GM13976 (cell line): ENCODE results near the gene RAPGEF1.

ENCODE experiments used
- DNase-seq: peaks from one replicate; pipeline ENCODE4 v3.0.0; 2012; ENCODE audit warnings: low spot score
- CTCF ChIP-seq: IDR thresholded peaks from 2 replicates; pipeline ENCODE4 v1.5.1; 2012; ENCODE audit warnings: borderline replicate concordance, mild to moderate bottlenecking; ENCODE audit not compliant: insufficient read depth; ENCODE audit errors: extremely low read depth, missing control alignments, control extremely low read depth
- in situ Hi-C: fragments of 300-500 bp; cut with MboI; formaldehyde crosslinking; loops from one replicate; pipeline ENCODE4 v1.12.0; 2022; ENCODE audit warnings: low sequenced_read_pairs, mixed read lengths, inconsistent platforms; ENCODE audit not compliant: unreplicated experiment

RAPGEF1 gene

GRCh38 chr9:131676431-131676972, 63.4 kb downstream of the RAPGEF1 start:
- in situ Hi-C loops = loop anchor here (10.0 kb wide), 1 partner anchor 58 kb away; no protein-coding TSS in a partner anchor
- DNase-seq = no peak
- no peak for TF ChIP-seq CTCF

- TF ChIP-seq CTCF = no peak
- in situ Hi-C loops = loop anchor here (10.0 kb wide), 1 partner anchor 59 kb away; no protein-coding TSS in a partner anchor
- DNase-seq = no peak
Measured at GRCh38 chr9:131675437-131676022, 64.3 kb downstream of the RAPGEF1 start.

DNA sequence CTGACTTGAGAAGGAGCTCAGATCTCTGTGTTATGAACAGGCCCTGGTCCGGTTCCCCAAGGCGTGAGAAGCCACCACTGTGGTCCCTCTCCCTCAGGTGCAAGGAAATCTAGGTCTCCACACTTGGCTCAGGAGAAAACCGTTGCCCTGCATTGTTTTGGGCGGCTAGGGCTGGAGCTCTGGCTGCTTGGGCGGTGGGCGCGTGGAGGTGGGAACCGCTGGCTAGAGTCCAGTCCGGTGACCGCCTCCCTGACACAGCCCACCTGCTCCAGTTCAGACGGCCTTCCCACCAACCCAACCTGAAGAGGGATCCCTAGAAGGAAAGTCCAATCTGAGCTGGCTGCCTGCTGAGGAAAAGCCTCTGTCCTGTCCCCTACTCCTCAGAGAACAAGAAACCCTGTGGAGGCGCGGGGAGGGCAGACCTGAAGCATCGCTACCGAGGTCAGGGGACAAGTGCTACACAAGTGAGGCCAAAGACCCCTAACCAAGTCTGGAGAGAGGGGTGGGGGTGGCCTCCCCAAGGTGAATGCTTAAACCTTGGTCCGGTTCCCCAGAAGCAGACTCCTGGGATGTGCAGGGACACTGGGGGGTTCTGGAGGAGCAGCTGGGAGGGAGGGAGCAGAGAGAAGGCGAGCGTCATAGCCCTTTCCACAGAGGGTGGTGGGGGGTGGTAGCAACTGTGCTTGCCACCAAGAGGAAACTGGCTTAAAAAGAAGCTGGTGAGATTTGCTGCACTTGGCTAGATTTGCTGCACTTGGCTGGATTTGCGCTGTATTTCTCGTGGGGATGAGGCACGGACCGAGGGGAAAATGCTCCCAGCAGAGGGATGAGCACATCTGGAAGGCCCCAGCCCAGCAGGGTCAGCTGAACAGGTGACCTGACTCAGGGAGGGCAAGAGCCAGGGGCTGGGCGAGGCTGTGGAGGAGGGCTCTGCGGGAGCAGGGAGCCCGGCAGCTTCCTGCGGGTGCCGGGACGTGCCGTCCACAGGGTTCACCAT, 65.2 kb downstream of the RAPGEF1 start:
- in situ Hi-C loops = loop anchor here (10.0 kb wide), 1 partner anchor 60 kb away; no protein-coding TSS in a partner anchor

DNA sequence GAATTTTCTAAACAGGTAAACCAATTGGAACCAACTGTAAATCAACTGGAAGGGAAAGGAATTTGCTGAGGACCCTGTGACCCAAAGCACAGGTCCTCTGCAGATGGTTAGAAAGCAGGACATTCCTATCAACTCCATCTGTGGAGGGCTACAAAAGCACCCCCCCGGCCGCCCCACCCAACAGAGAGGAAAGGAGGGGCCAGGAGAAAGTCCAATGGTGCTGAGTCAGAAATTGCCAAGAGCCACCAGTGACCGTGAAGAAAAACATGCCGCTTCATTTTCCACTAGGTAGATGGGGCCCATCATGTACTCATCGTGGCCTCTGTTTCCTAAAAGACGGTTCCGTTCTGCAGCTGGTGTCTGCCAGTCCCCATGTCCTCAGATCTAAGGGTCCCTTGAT, 66.3 kb downstream of the RAPGEF1 start:
- DNase-seq = no peak
- in situ Hi-C loops = loop anchor here (10.0 kb wide), 1 partner anchor 61 kb away; no protein-coding TSS in a partner anchor
- TF ChIP-seq CTCF = no peak

More for the DNA sequence above, 65.2 kb downstream of the RAPGEF1 start:
- no peak for DNase-seq
- TF ChIP-seq CTCF = no peak

- no peak for TF ChIP-seq CTCF
- in situ Hi-C loops = loop anchor here (10.0 kb wide), 1 partner anchor 62 kb away; no protein-coding TSS in a partner anchor
- no peak for DNase-seq
Measured at GRCh38 chr9:131673068-131673467, 66.8 kb downstream of the RAPGEF1 start.

DNA sequence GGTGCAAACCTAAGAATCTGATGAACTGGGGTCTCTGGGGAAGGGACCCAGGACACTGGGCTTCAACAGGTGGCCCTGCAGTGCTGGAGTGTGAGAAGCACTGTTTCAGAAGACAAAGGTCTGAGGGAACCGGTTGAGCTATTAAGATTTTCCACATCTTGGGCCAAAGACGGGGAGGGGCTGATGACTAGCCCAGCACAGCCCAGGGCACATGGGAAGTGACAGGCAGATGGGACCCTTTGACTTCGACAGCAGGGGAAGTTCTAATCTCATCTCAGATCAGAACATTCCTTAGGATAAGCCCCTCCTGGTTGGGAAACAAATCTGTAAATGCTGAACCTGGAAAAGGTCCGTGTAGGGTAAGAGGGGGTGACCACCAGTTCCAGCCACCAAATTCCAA, 67.4 kb downstream of the RAPGEF1 start:
- in situ Hi-C loops = loop anchor here (10.0 kb wide), 1 partner anchor 62 kb away; no protein-coding TSS in a partner anchor
- no peak for TF ChIP-seq CTCF
- DNase-seq = no peak
